ENCODE results near the gene LGALS7.

DNA sequence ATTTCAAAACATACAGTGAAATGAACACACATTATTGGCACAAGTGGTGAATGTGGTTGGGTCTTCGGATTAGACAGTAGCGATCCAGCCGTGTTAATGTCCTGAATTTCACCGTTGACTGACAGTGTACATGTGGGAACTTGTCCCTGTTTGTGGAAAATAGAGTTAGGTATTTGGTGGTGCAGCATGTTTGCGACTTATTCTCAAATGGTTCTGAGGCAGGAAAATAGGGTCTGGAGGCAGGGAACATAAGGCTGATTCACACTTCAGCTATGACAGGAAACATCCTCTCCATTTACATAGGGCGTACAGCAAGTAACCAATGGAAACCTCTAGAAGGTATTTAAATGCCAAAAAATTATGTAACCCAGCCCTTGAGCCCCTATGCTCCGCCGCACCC is 19.9 kb upstream of the LGALS7 start:
- TF ChIP-seq, protein P1, sequence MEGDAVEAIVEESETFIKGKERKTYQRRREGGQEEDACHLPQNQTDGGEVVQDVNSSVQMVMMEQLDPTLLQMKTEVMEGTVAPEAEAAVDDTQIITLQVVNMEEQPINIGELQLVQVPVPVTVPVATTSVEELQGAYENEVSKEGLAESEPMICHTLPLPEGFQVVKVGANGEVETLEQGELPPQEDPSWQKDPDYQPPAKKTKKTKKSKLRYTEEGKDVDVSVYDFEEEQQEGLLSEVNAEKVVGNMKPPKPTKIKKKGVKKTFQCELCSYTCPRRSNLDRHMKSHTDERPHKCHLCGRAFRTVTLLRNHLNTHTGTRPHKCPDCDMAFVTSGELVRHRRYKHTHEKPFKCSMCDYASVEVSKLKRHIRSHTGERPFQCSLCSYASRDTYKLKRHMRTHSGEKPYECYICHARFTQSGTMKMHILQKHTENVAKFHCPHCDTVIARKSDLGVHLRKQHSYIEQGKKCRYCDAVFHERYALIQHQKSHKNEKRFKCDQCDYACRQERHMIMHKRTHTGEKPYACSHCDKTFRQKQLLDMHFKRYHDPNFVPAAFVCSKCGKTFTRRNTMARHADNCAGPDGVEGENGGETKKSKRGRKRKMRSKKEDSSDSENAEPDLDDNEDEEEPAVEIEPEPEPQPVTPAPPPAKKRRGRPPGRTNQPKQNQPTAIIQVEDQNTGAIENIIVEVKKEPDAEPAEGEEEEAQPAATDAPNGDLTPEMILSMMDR (IDR thresholded peaks at IDR 0.05) = no peak
- TF ChIP-seq RAD21 (IDR thresholded peaks at IDR 0.05; ENCODE audit: low read length) = no peak
- no peak for TF ChIP-seq EP300 (IDR thresholded peaks at IDR 0.05; ENCODE audit: borderline replicate concordance in 1 of 2, low read depth in 1 of 2, low read length in 1 of 2)

Data from SK-N-SH (cell line).